Suprapubic skin (tissue), 4 donors: ENCODE data around the gene LHFPL3. TPM values are rescaled to one million over a fixed set of nuclear protein-coding genes. Genes with fewer than 3 reads are reported as not detected.
"Not testable (repeated sequence)": the region's sequence is repeated elsewhere in the genome, so short reads cannot be mapped to it uniquely, and the experiment has no call there.

ENCODE experiments used
- DNase-seq, 2 donors: peaks; one replicate each; pipeline ENCODE4 v3.0.0-alpha.2; 2019; ENCODE audit warnings: low spot score in 2 of 2
- H3K27ac ChIP-seq: fragments of 200-600 bp; sonication (generic); one replicate; pipeline ENCODE4 v1.5.1; 2019
- H3K27me3 ChIP-seq: fragments of 200-600 bp; sonication (generic); one replicate; pipeline ENCODE4 v1.5.1; 2019
- H3K36me3 ChIP-seq: fragments of 200-600 bp; sonication (generic); one replicate; pipeline ENCODE4 v1.5.1; 2019
- H3K4me1 ChIP-seq: fragments of 200-600 bp; sonication (generic); one replicate; pipeline ENCODE4 v1.5.1; 2019
- H3K4me3 ChIP-seq: fragments of 200-600 bp; sonication (generic); one replicate; pipeline ENCODE4 v1.5.1; 2019; ENCODE audit warnings: mild to moderate bottlenecking
- H3K9me3 ChIP-seq: fragments of 200-600 bp; sonication (generic); one replicate; pipeline ENCODE4 v1.5.1; 2019
- EP300 ChIP-seq: sonication (generic); formaldehyde crosslinking; IDR thresholded peaks from one replicate; pipeline ENCODE4 v1.6.1; 2017; ENCODE audit warnings: antibody characterized with exemption
- POLR2A ChIP-seq, 2 donors: fragments of 450-650 bp; IDR thresholded peaks; one replicate each; pipeline ENCODE4 v1.6.1; 2017; ENCODE audit warnings: antibody characterized with exemption in 2 of 2, mild to moderate bottlenecking in 2 of 2, moderate library complexity in 2 of 2
- POLR2AphosphoS5 ChIP-seq, 3 donors: sonication (generic); formaldehyde crosslinking; IDR thresholded peaks; one replicate each; pipeline ENCODE4 v1.6.1; 2017; ENCODE audit warnings: antibody characterized with exemption in 3 of 3
- WGBS: methylation state at CpG from one replicate; pipeline ENCODE4 v1.1.5; 2018; 5-methylcytosine and 5-hydroxymethylcytosine counted together
- total RNA-seq, 4 donors: library from RNA; depleted of rRNA; stranded (reverse); fragments of >200 nt; gene quantifications; one replicate each; pipeline ENCODE4 v1.1.0, GENCODE V29; 2016
- TF ChIP-seq, protein P1 (sequence below), 2 donors: fragments of 200-600 bp in 1 of 2; fragments of 450-650 bp in 1 of 2; sonication (generic) in 1 of 2; IDR thresholded peaks; one replicate each; pipeline ENCODE4 v1.5.1; 2016 to 2019; ENCODE audit warnings: antibody characterized with exemption in 2 of 2, mild to moderate bottlenecking in 1 of 2, moderate library complexity in 1 of 2

LHFPL3 gene
- total RNA-seq, 4 donors from 2014 or later, result not detected

DNA sequence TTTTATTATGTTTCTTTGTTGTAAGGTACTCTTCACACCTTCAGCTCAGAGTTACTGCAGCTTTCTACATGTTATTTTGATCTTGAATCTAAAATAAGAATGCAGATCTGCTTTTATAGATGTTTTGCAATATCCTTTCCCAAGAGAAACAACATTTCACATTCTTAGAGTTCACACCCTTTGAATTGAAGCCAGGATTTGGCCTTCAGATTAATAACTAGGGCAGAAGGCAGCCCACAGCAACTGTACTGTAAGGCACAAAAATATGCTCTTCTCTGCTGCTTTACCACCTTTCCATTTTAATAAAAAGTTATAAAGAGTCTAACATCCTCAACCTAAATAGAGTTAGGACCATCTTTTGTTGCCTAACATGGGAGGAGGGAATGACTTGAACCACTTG, 224.7 kb downstream of the LHFPL3 start:
- no peak for DNase-seq
- no peaks in the 10 kb centered on the region for H3K27me3 ChIP-seq
- no peaks in the 10 kb centered on the region for H3K4me1 ChIP-seq
- no peaks in the 10 kb centered on the region for H3K9me3 ChIP-seq
- no peaks in the 10 kb centered on the region for H3K36me3 ChIP-seq
- TF ChIP-seq EP300 (no peak), POLR2A (IDR thresholded peaks at IDR 0.05) (no peak), POLR2AphosphoS5 (IDR thresholded peaks at IDR 0.05) (no peak)
- TF ChIP-seq, protein P1, sequence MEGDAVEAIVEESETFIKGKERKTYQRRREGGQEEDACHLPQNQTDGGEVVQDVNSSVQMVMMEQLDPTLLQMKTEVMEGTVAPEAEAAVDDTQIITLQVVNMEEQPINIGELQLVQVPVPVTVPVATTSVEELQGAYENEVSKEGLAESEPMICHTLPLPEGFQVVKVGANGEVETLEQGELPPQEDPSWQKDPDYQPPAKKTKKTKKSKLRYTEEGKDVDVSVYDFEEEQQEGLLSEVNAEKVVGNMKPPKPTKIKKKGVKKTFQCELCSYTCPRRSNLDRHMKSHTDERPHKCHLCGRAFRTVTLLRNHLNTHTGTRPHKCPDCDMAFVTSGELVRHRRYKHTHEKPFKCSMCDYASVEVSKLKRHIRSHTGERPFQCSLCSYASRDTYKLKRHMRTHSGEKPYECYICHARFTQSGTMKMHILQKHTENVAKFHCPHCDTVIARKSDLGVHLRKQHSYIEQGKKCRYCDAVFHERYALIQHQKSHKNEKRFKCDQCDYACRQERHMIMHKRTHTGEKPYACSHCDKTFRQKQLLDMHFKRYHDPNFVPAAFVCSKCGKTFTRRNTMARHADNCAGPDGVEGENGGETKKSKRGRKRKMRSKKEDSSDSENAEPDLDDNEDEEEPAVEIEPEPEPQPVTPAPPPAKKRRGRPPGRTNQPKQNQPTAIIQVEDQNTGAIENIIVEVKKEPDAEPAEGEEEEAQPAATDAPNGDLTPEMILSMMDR (IDR thresholded peaks at IDR 0.05), result no peak
- no peak overlapping the region for H3K27ac ChIP-seq
- no peak overlapping the region for H3K4me3 ChIP-seq

DNA sequence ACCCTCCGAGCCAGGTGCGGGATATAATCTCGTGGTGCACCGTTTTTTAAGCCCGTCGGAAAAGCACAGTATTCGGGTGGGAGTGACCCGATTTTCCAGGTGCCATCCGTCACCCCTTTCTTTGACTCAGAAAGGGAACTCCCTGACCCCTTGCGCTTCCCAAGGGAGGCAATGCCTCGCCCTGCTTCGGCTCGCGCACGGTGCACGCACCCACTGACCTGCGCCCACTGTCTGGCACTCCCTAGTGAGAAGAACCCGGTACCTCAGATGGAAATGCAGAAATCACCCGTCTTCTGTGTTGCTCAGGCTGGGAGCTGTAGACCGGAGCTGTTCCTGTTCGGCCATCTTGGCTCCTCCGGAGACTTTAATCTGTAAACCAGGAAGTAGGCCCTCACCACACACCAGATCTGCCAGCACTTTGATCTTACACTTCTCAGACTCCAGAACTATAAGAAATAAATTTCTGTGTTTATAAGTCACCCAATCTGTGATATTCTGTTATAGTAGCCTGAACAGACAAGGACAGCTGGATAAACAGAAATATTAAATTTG, 235.0 kb downstream of the LHFPL3 start:
- not testable (repeated sequence) for H3K9me3 ChIP-seq, H3K36me3 ChIP-seq, H3K27ac ChIP-seq, H3K27me3 ChIP-seq, DNase-seq, H3K4me1 ChIP-seq, H3K4me3 ChIP-seq
- 95% methylated on average over 22 of the region's 22 CpGs for WGBS

DNA sequence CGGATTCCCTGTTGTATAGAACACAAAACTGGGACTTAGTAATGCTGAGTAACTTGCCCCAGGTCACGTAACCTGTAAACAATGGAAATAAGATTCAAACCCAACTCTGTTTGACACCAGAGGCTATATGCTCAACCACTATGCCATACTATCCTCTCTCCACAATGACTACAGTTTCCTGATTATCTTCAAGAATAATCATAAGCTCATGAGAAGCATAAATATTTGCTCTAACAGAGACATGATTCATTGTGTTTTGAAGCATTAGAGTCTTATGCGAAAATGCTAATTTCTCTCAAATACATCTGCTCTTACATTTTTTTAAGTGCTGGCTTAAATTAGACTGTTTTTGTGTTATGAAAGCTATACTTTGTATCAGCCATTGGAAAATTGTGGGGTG, 241.3 kb downstream of the LHFPL3 start:
- 67% methylated on average over 3 of the region's 3 CpGs for WGBS
- no peak for TF ChIP-seq POLR2AphosphoS5 (IDR thresholded peaks at IDR 0.05)
- TF ChIP-seq, protein P1 (IDR thresholded peaks at IDR 0.05), result no peak
- TF ChIP-seq EP300, result no peak
- no peak for TF ChIP-seq POLR2A (IDR thresholded peaks at IDR 0.05)
- no peaks in the 10 kb centered on the region for H3K9me3 ChIP-seq

DNA sequence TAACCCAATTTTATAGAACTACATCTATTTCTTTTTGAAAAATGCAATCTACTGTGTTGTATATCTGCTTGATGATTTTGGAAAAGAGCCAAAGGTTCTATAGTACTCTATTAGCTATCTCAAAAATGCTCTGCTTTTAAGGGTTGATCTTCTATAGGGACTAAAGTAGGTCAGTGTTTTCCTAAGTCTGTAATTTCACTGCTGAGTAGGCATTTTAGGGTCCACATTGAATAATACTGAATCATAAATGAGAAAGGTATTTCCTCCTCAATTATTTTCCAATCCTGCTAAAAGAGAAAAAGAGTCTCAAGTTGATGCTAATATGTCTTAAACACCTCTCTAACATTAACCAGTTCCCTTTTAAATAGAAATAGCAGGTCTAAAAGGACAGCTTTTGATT, 244.2 kb downstream of the LHFPL3 start:
- no peaks in the 10 kb centered on the region for H3K9me3 ChIP-seq

More for the DNA sequence above, 241.3 kb downstream of the LHFPL3 start:
- DNase-seq, result no peak
- no peak overlapping the region for H3K27ac ChIP-seq
- no peaks in the 10 kb centered on the region for H3K4me1 ChIP-seq
- no peak overlapping the region for H3K4me3 ChIP-seq
- H3K27me3 ChIP-seq, result no peaks in the 10 kb centered on the region
- H3K36me3 ChIP-seq, result no peaks in the 10 kb centered on the region

DNA sequence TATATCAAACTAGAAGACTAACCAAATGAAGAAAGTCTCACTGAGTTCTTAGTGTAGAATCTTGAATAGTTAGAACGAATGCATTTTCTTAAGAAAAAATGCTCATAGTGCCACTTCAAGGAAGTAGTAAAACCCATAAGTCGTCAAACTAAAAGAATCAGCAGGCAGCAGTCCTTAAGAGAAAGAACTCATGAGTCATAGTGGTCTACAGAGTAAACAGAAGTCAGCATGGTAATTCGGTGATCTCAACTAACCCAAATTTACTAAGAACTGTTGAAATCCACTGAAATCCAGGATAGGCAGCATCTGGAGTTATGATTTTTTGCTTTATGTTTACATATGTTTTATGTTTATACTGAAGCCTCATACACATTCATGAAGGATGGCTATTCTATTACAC, 256.2 kb downstream of the LHFPL3 start:
- no peak overlapping the region for H3K27ac ChIP-seq
- H3K4me3 ChIP-seq, result no peak overlapping the region
- H3K9me3 ChIP-seq, result no peaks in the 10 kb centered on the region
- H3K27me3 ChIP-seq, result no peaks in the 10 kb centered on the region
- no peak for DNase-seq
- H3K36me3 ChIP-seq, result no peaks in the 10 kb centered on the region
- WGBS, result 68% methylated on average over 3 of the region's 3 CpGs
- TF ChIP-seq EP300, result no peak
- no peak for TF ChIP-seq POLR2A (IDR thresholded peaks at IDR 0.05)
- TF ChIP-seq, protein P1 (IDR thresholded peaks at IDR 0.05), result no peak
- no peak for TF ChIP-seq POLR2AphosphoS5 (IDR thresholded peaks at IDR 0.05)
- H3K4me1 ChIP-seq, result no peaks in the 10 kb centered on the region

More for the DNA sequence above, 244.2 kb downstream of the LHFPL3 start:
- Histone ChIP-seq H3K4me3 (no peak overlapping the region), H3K27me3 (no peaks in the 10 kb centered on the region), H3K27ac (no peak overlapping the region), H3K36me3 (no peaks in the 10 kb centered on the region), H3K4me1 (no peaks in the 10 kb centered on the region)
- no peak for TF ChIP-seq POLR2AphosphoS5 (IDR thresholded peaks at IDR 0.05)
- TF ChIP-seq, protein P1 (IDR thresholded peaks at IDR 0.05), result no peak
- TF ChIP-seq POLR2A (IDR thresholded peaks at IDR 0.05), result no peak
- TF ChIP-seq EP300, result no peak
- no peak for DNase-seq

DNA sequence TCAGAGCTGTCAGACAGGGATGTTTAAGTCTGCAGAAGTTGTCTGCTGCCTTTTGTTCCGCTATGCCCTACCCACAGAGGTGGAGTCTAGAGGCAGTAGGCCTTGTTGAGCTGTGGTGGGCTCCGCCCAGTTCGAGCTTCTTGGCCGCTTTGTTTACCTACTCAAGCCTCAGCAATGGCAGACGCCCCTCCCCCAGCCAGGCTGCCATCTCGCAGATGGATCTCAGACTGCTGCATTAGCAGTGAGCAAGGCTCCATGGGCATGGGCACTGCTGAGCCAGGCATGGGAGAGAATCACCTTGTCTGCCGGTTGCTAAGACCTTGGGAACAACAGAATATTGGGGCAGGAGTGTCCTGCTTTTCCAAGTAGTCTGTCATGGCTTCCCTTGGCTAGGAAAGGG, 267.2 kb downstream of the LHFPL3 start:
- DNase-seq, H3K4me1 ChIP-seq, H3K9me3 ChIP-seq, H3K4me3 ChIP-seq, H3K36me3 ChIP-seq, H3K27ac ChIP-seq, H3K27me3 ChIP-seq: not testable (repeated sequence)
- 100% methylated on average over 1 of the region's 7 CpGs for WGBS
